HepG2 (cell line): Measurements from ENCODE around the gene MBD4. TPM values are rescaled to one million over a fixed set of nuclear protein-coding genes. Genes with fewer than 3 reads are reported as not detected.

ENCODE experiments used
- HOXA7 ChIP-seq: sonication (generic); formaldehyde crosslinking; IDR thresholded peaks from 2 replicates; pipeline ENCODE4 v1.8.1; 2022; ENCODE audit warnings: mild to moderate bottlenecking, missing genetic modification reagents, moderate library complexity
- ONECUT2 ChIP-seq: sonication (generic); formaldehyde crosslinking; IDR thresholded peaks from 2 replicates; pipeline ENCODE4 v1.4.0; 2020; ENCODE audit warnings: missing genetic modification reagents
- POGZ ChIP-seq: sonication (generic); formaldehyde crosslinking; IDR thresholded peaks from 2 replicates; pipeline ENCODE4 v1.4.0; 2020; ENCODE audit warnings: mild to moderate bottlenecking, missing genetic modification reagents
- RFX3 ChIP-seq: IDR thresholded peaks from 2 replicates; pipeline ENCODE4 v1.6.1; 2016; ENCODE audit warnings: missing biosample characterization, missing genetic modification reagents
- SRF ChIP-seq: IDR thresholded peaks from 2 replicates; pipeline ENCODE4 v1.6.1; 2011; ENCODE audit warnings: mild to moderate bottlenecking, low read depth, low read length, moderate library complexity
- SRSF4 ChIP-seq: fragments of 200-400 bp; formaldehyde crosslinking; IDR thresholded peaks from one replicate; pipeline ENCODE4 v1.6.1; 2018; ENCODE audit warnings: mild to moderate bottlenecking, low read depth, low read length, moderate library complexity; ENCODE audit not compliant: poor library complexity, severe bottlenecking
- ZNF335 ChIP-seq: sonication (generic); formaldehyde crosslinking; IDR thresholded peaks from 2 replicates; pipeline ENCODE4 v1.4.0; 2020; ENCODE audit warnings: missing genetic modification reagents
- ZNF556 ChIP-seq: sonication (generic); formaldehyde crosslinking; IDR thresholded peaks from 2 replicates; pipeline ENCODE4 v1.4.0; 2020; ENCODE audit warnings: mild to moderate bottlenecking, missing genetic modification reagents, borderline replicate concordance
- ZSCAN29 ChIP-seq: sonication (generic); formaldehyde crosslinking; conservative IDR thresholded peaks from 2 replicates; pipeline ENCODE4 v1.4.0; 2020; ENCODE audit warnings: mild to moderate bottlenecking, missing genetic modification reagents
- polyA plus RNA-seq, 8 experiments: library from polyadenylated mRNA; depleted of rRNA in 3 of 8; stranded (reverse) in 7 of 8; unstranded in 1 of 8; fragments of >200 nt; fragmentation: Illumina TruSeq in 4 of 8; extraction: Trizol in 4 of 8; gene quantifications; 2 replicates each; pipeline versions ENCODE4 v1.2.1 to v1.2.3, GENCODE V29; 2011 to 2016; ENCODE audit warnings: low read depth in 4 of 8, missing spikeins in 1 of 8, mixed read lengths in 1 of 8; ENCODE audit not compliant: insufficient read depth in 1 of 8
- total RNA-seq, 5 experiments: library from RNA; depleted of rRNA; stranded (reverse); fragments of >200 nt; fragmentation: Illumina TruSeq; extraction: Trizol; gene quantifications; 2 replicates each; pipeline ENCODE4 v1.2.3, GENCODE V29; 2016; ENCODE audit warnings: low read depth in 1 of 5
- TF ChIP-seq, protein P1 (sequence below): sonication (generic); formaldehyde crosslinking; IDR thresholded peaks from 2 replicates; pipeline ENCODE4 v1.8.1; 2023; ENCODE audit warnings: mild to moderate bottlenecking, missing genetic modification reagents
- TF ChIP-seq, protein P2 (sequence below): sonication (generic); formaldehyde crosslinking; IDR thresholded peaks from 2 replicates; pipeline ENCODE4 v1.5.0; 2020; ENCODE audit warnings: missing genetic modification reagents
- TF ChIP-seq, protein P3 (sequence below): sonication (generic); formaldehyde crosslinking; IDR thresholded peaks from 2 replicates; pipeline ENCODE4 v1.4.0; 2020; ENCODE audit warnings: missing genetic modification reagents, borderline replicate concordance
- TF ChIP-seq, protein P4 (sequence below): sonication (generic); formaldehyde crosslinking; IDR thresholded peaks from 2 replicates; pipeline ENCODE4 v1.5.0; 2020; ENCODE audit warnings: missing genetic modification reagents, mild to moderate bottlenecking, borderline replicate concordance
- TF ChIP-seq, protein P5 (sequence below): sonication (generic); formaldehyde crosslinking; IDR thresholded peaks from 2 replicates; pipeline ENCODE4; 2020; ENCODE audit warnings: missing genetic modification reagents, mild to moderate bottlenecking, borderline replicate concordance
- TF ChIP-seq, protein P6 (sequence below): sonication (generic); formaldehyde crosslinking; IDR thresholded peaks from 2 replicates; pipeline ENCODE4 v1.4.0; 2020; ENCODE audit warnings: mild to moderate bottlenecking, missing genetic modification reagents

MBD4 gene
- total and polyA plus RNA-seq, 2 of the 13 experiments (the other 11 are each of a cell fraction or from before 2014, with no cell fraction given) = 14.9 to 25.3 TPM

DNA sequence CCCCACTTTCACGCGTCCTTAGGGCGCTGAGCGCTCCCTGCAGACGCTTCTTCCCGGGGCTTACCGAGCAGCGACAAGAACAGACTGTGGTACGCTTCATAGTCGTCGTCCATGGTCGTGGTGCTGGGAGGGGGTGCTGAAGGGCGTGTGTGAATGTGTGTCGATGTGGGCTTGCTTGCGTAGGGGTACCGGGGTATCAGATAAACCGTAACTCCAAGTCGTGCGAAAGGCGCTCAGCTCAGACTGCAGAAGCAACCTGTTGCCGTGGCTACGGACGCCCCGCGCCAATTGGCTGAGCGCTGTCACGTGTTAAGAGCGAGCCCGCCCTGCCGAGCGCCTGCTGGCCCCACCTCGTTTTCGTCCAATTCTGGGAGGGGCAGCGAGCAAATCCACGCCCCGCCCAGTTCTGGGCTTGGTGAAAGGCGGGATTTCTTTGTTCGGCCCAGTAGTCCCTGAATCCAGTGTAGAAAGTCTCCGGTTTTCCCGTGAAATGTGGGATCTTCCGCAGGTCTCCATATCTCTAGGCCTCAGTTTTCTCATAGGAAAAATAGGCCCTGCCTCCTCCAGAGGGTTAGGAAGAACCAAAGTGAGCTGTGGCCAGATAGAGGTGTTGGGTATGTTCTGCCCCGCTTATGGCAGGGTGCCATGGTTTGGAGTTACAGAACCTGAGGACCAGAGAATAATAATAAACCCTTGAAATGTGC is 11.2 kb downstream of the MBD4 start, which contains the start of gene EFCAB12 (continued):
- TF ChIP-seq, protein P1, sequence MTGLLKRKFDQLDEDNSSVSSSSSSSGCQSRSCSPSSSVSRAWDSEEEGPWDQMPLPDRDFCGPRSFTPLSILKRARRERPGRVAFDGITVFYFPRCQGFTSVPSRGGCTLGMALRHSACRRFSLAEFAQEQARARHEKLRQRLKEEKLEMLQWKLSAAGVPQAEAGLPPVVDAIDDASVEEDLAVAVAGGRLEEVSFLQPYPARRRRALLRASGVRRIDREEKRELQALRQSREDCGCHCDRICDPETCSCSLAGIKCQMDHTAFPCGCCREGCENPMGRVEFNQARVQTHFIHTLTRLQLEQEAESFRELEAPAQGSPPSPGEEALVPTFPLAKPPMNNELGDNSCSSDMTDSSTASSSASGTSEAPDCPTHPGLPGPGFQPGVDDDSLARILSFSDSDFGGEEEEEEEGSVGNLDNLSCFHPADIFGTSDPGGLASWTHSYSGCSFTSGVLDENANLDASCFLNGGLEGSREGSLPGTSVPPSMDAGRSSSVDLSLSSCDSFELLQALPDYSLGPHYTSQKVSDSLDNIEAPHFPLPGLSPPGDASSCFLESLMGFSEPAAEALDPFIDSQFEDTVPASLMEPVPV (CRISPR knock-in tag) = peak; percentile 68; the same call in 1 of the 2 replicates
- TF ChIP-seq, protein P2, sequence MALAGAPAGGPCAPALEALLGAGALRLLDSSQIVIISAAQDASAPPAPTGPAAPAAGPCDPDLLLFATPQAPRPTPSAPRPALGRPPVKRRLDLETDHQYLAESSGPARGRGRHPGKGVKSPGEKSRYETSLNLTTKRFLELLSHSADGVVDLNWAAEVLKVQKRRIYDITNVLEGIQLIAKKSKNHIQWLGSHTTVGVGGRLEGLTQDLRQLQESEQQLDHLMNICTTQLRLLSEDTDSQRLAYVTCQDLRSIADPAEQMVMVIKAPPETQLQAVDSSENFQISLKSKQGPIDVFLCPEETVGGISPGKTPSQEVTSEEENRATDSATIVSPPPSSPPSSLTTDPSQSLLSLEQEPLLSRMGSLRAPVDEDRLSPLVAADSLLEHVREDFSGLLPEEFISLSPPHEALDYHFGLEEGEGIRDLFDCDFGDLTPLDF (CRISPR knock-in tag) = peak; percentile 78
- TF ChIP-seq, protein P3, sequence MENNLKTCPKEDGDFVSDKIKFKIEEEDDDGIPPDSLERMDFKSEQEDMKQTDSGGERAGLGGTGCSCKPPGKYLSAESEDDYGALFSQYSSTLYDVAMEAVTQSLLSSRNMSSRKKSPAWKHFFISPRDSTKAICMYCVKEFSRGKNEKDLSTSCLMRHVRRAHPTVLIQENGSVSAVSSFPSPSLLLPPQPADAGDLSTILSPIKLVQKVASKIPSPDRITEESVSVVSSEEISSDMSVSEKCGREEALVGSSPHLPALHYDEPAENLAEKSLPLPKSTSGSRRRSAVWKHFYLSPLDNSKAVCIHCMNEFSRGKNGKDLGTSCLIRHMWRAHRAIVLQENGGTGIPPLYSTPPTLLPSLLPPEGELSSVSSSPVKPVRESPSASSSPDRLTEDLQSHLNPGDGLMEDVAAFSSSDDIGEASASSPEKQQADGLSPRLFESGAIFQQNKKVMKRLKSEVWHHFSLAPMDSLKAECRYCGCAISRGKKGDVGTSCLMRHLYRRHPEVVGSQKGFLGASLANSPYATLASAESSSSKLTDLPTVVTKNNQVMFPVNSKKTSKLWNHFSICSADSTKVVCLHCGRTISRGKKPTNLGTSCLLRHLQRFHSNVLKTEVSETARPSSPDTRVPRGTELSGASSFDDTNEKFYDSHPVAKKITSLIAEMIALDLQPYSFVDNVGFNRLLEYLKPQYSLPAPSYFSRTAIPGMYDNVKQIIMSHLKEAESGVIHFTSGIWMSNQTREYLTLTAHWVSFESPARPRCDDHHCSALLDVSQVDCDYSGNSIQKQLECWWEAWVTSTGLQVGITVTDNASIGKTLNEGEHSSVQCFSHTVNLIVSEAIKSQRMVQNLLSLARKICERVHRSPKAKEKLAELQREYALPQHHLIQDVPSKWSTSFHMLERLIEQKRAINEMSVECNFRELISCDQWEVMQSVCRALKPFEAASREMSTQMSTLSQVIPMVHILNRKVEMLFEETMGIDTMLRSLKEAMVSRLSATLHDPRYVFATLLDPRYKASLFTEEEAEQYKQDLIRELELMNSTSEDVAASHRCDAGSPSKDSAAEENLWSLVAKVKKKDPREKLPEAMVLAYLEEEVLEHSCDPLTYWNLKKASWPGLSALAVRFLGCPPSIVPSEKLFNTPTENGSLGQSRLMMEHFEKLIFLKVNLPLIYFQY (CRISPR knock-in tag) = peak; percentile 80
- TF ChIP-seq RFX3 (CRISPR knock-in tag) = peak; percentile 97
- TF ChIP-seq SRSF4 = no peak
- TF ChIP-seq, protein P4, sequence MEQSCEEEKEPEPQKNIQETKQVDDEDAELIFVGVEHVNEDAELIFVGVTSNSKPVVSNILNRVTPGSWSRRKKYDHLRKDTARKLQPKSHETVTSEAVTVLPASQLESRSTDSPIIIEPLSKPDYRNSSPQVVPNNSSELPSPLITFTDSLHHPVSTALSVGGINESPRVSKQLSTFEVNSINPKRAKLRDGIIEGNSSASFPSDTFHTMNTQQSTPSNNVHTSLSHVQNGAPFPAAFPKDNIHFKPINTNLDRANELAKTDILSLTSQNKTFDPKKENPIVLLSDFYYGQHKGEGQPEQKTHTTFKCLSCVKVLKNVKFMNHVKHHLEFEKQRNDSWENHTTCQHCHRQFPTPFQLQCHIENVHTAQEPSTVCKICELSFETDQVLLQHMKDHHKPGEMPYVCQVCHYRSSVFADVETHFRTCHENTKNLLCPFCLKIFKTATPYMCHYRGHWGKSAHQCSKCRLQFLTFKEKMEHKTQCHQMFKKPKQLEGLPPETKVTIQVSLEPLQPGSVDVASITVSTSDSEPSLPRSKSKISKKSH (CRISPR knock-in tag) = 0 out of 2 replicates have a peak, but pooled peaks have one; percentile 46
- no peak; the same call in 1 of the 2 replicates for TF ChIP-seq ONECUT2 (CRISPR knock-in tag)
- TF ChIP-seq, protein P5, sequence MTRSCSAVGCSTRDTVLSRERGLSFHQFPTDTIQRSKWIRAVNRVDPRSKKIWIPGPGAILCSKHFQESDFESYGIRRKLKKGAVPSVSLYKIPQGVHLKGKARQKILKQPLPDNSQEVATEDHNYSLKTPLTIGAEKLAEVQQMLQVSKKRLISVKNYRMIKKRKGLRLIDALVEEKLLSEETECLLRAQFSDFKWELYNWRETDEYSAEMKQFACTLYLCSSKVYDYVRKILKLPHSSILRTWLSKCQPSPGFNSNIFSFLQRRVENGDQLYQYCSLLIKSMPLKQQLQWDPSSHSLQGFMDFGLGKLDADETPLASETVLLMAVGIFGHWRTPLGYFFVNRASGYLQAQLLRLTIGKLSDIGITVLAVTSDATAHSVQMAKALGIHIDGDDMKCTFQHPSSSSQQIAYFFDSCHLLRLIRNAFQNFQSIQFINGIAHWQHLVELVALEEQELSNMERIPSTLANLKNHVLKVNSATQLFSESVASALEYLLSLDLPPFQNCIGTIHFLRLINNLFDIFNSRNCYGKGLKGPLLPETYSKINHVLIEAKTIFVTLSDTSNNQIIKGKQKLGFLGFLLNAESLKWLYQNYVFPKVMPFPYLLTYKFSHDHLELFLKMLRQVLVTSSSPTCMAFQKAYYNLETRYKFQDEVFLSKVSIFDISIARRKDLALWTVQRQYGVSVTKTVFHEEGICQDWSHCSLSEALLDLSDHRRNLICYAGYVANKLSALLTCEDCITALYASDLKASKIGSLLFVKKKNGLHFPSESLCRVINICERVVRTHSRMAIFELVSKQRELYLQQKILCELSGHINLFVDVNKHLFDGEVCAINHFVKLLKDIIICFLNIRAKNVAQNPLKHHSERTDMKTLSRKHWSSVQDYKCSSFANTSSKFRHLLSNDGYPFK = no peak
- no peak for TF ChIP-seq SRF
- peak; percentile 52 for TF ChIP-seq POGZ (CRISPR knock-in tag)
- TF ChIP-seq, protein P6, sequence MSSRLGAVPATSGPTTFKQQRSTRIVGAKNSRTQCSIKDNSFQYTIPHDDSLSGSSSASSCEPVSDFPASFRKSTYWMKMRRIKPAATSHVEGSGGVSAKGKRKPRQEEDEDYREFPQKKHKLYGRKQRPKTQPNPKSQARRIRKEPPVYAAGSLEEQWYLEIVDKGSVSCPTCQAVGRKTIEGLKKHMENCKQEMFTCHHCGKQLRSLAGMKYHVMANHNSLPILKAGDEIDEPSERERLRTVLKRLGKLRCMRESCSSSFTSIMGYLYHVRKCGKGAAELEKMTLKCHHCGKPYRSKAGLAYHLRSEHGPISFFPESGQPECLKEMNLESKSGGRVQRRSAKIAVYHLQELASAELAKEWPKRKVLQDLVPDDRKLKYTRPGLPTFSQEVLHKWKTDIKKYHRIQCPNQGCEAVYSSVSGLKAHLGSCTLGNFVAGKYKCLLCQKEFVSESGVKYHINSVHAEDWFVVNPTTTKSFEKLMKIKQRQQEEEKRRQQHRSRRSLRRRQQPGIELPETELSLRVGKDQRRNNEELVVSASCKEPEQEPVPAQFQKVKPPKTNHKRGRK (CRISPR knock-in tag) = no peak
- TF ChIP-seq ZSCAN29 (CRISPR knock-in tag) = no peak
- TF ChIP-seq ZNF556 (CRISPR knock-in tag) = peak; percentile 70; the same call in 1 of the 2 replicates
- no peak for TF ChIP-seq HOXA7 (CRISPR knock-in tag)
- TF ChIP-seq ZNF335 (CRISPR knock-in tag) = no peak
